ENCODE data around the gene ABCA1.
"Not testable (repeated sequence)": the region's sequence is repeated elsewhere in the genome, so short reads cannot be mapped to it uniquely, and the experiment has no call there.

ABCA1 gene

DNA sequence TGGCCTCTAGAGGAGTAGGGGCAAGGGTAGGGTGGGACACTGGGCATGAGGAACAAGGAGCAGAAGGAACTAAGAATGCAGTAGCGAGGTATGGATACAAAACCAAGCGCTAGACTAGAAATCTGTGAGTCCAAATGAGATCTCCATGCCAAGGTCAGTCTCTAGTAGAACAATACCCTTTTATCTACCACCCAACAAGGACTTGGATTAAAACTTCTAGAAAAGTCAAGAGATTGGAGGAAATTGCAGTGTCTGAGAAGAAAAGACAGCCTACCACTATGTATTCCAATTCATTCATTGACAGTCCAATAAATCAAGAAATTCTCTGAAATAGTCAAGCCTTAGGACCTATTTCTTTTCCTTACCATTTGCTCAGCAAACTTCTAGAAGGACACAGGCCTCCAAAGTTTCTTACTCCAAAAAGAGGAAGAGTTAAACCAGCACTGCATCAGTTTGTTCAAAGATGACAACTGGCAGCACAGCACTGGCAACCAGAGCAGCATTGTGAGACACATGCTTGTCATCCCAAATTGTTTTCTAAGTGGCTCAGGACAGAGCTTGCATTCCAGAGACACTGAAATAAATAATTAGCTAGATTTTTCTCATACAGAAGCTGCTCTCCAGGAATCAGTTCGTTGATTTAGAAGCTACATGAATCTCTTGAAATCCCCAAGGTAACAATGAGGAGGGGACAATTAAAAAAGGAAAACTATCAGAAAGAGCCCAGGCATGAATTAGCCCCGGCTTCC, 22.6 kb downstream of the ABCA1 start:
- no peak for DNase-seq

- DNase-seq: no peak
Observed at GRCh38 chr9:104903609-104904008, 24.3 kb downstream of the ABCA1 start.

DNA sequence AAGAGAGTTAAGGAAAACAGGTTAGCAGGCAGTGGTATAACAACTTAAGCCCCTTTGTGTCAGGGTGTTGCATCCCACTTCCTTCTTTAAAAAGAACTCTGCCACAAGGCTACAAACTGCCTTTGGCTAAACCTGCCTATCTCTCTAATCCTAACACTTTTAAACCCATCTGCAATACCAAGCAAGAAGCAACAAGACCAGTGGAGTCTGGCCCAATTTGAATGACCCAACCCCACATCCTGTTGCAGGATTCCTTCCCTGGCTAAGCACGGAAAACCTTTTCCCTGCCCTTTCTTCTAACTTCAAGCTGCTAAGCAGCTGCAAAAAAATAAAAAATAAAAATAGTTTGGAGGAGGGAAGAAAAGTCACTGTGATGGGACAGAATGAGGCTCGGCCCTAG, 27.1 kb downstream of the ABCA1 start:
- DNase-seq: no peak

GRCh38 chr9:104900324-104900723, 27.6 kb downstream of the ABCA1 start:
- DNase-seq: no peak

DNA sequence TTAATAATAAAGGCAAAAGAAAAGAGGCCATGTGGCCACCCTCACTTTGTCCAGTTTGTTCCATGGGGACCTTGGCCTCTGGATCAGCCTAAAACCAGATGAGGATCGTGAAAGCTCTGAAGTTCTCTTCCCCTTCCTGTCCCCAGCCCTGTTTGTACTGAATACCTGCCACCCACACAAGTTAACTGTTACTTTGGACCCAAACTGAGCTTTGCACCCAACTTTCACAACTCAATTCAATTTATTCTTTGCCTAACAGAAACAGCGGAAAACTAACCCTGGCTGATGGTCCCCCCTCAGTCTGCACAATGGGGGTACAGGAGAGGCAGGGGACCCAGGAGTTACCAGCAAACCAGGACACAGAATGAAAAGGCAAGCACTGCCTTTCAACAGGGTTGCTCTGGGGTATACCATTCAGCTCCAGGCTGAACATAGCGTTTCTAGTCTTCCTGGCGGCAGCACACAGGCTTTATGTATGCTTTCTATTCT, 28.2 kb downstream of the ABCA1 start:
- no peak for DNase-seq

DNA sequence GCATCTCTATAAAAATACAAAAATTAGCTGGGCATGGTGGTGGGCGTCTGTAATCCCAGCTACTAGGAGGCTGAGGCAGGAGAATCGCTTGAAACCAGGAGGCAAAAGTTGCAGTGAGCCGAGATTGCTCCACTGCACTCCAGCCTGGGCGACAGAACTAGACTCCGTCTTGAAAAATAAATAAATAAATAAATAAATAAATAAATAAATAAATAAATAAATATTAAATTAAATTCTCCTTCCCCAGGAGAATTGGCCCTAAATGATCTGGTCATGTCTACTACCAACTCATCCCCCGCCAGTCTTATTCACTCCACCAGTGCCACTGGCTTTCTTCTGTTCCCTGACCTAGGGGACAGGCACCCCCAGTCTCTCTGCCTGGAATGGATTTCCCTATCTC, 29.6 kb downstream of the ABCA1 start:
- DNase-seq: not testable (repeated sequence)

DNA sequence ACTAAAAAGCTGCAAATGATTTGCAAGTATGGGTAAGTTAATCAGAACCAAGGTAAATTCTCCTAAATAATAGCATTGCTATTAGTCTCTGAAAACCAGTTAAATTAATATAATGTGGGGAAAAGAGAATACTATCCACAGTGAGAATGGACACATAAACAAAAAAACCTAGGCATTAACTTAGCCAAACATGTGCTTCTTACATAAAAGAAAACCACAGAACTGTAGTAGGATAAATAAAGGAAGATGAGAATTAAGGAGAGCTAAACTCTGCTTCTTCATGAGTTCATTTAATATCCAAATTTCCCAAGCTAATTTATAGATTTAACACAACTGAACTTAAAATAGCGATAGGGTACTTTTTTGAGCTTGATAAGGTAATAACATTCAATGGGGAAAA, 31.8 kb downstream of the ABCA1 start:
- no peak for DNase-seq

DNA sequence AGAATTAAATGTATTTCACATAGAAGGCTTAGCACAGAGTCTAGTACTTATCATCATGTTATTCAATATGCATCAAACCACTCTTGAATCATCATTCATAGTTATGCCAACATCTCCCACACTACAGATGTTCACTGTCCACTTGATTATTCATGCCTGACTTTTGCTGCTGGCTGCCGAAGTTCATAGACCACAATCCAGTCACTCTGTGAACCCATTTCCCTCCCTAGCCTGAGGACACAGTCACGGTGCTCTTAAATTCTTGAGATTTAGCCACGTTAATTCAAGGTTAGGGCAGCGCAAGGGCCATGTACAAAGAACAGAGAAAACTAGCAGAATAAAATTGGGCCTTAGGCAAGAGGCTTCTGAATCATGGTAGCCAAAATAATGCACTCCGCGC, 32.4 kb downstream of the ABCA1 start:
- no peak for DNase-seq

DNA sequence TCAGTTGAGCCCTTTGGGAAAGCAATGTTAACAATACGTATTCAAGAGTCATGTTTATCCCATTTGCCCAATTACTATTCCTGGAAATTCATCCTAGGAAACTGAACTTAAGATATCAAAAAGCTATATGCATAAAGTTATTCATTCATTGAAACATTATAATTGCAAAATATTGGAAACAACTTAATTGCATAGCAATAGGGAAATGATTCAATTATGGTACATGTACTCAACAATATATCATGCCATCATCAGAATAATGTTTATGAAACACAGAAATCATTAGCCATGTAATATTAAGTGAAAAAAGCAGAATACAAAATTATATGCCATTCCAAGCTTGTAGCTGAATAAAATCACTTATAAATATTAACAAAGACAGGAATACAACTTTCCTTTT, 35.3 kb downstream of the ABCA1 start:
- no peak for DNase-seq

DNA sequence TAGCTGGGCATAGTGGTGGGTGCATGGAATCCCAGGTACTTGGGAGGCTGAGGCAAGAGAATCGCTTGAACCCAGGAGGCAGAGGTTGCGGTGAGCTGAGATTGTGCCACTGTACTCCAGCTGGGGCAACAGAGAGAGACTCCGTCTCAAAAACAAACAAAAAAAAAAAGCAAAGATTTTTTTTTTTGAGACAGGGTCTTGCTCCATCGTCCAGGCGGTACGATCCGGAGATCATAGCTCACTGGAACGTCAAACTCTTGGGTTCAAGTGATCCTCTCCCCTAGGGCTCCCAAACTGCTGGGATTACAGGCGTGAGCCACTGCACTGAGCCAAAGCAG, 37.6 kb downstream of the ABCA1 start:
- no peak for DNase-seq

DNA sequence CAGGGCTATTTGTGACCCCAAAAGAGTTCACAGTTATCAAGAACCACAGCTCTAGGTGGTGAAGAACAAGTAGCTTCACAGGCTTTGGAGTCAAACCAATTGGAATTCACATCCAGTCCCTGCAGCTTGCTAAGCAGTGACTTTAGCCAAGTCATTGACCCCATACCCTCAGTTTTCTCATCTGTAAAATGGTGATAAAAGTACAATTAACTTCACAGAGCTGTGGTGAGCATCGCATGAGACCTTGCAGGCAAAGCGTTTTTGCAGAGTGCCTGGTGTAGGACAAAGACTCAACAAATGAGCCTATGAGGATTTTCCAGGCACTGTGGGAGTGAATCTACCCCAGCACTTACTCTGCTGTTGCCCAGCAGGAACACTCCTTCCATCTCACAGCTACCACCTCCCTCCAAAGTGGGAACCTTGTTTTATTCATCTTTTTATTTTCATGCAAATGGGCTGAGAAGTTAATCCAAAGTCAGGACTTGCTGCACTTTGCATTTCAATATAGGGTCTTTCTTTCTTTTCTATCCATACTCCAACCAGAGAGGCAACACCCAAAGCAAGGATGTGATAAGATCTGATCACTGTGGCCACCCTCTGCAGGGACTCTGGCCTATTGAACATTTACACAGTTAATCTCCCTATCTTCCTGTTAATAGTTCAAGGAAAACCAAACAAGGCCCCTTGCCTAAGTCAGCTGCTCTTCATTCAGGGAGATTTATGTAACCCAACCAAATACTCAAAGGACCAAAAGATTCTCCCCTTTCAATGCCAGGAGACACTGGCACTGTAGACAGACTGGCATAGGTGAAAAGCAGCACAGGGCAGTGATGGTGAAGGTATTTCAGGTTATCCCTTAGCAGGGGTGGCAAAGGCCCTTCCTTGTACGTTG, 41.9 kb downstream of the ABCA1 start:
- no peak for DNase-seq

DNA sequence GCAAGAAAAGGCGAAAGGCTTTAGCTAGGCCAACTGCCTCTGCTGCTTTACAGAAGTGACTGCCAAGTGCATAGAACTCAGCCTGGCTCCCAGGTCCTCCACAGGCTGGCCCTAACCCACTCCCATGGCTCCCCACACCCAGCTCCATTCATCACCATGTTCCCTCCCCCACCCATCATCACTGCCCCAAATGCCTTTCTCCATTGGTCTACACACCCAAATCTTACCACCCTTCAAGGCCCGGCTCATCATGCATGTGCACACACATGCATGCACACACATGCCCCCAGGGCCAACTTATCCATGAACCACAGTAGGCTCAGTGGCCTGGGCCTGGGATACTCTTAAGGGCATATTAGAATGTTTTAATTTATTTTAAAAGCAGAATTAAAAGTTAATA, 44.8 kb downstream of the ABCA1 start:
- no peak for DNase-seq

- DNase-seq: peak; percentile 44
Observed at GRCh38 chr9:104882566-104882965, 45.4 kb downstream of the ABCA1 start.

GRCh38 chr9:104882086-104882485, 45.9 kb downstream of the ABCA1 start:
- peak; percentile 6 for DNase-seq

DNA sequence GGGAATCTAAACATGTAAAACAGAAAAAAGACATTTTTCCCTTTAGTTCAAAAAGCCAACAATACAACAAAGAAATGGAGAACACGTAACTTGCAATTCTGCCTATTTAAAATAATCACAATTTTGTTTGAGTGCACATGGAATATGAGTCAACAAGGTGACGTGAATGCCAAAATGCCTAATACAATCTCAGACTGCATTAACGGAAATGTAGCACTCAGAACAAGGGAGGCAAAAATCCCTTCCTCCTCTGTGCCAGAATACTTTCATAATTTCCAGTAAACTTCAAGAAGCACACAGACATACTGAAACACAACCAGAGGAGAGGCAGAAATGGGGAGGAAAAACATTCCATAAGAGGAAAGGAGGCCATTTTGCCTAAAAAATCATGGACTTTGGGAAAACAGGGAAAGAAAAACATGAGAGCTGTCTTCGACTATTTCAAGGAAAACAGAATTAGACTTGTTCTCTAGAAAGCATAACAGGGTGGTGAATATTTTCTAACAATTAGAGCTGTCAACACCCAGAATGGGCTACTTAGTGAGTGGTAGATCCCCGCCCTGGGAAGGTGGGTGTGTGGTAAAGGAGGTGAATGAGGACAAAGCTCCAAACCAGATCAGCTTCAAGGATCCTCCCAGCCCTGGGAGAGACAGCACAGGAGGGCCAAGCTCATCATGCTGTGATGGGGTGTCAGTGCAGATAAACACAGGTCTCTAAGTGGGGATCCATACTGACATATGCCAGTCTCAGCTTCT, 48.2 kb downstream of the ABCA1 start:
- no peak for DNase-seq

- no peak for DNase-seq
Observed at GRCh38 chr9:104876587-104876986, 51.4 kb downstream of the ABCA1 start.

DNA sequence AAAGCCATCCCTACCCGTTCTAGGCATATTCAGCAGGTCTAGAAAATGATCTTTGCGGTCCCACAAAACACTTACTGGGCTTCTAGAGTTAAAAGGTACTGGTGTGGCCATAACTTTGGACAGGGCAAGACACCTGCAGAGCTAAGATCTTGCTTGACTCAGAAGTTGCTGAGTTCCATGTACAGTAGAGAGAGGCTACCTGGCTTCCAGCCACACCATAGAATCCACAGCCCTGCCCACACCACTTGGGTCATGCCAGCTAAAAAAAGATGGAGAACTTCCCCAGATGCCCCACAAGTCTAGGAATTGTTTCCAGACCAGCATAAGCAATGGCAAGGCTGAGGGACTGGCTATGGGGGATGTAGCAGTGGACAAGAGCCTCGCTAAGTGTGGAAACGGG, 52.1 kb downstream of the ABCA1 start:
- DNase-seq: no peak

DNA sequence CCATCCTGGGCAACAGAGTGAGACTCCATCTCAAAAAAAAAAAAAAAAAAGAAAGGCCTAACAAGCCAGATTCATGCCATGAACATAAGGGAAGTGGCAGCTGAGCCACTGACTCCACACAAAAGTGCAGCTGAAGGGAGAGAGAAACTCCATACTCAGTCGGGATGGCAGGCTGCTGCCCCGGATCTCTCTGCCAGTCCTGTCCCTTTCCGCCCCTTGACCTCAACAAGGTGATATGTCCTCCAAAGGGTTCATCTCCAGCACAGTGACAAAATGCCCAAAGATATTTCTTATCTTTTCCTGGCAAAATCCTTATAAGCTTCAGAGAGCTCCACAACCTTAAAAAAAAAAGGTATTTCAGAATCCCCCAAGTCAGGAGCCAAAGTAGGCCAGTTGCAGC, 52.6 kb downstream of the ABCA1 start:
- DNase-seq: no peak

GRCh38 chr9:104873489-104873850, 54.5 kb downstream of the ABCA1 start:
- DNase-seq: no peak

DNA sequence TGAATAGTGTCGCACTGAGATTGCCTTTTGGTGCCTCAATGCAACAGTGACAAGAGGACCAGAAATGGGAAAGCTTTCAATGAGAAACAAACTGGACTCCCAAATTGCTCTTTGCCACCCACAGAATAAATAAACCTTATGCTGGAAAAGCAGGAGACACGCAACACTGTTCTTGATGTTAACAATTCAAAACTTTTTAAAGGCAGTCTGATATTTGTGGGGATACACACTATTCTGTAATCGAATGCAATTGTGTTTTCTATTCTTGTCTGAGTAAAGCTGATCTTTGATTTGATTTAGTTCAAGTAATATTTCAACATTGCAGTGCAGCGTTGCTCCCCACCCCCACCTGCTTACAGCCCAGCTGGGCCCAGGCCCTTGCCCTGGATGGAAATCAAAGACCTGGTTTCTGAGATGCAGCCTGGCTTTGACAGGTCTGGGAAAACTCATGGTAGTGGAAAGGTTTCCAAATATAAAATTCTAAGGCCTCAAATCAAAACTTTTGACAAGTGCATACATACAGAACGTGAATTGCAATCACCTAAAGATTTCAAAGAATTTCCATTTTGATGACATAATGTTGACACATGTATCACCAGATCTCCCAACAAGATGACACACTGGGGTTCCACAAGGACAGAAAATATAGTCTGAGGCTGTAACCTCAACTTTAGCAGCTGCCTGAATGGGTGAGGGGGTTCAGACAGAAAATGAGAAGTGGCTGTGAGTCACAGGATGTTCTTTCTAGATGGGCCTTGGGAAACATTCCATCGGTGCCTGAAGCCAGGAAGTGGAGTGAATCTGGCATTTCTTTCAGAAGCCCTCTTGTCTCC, 55.1 kb downstream of the ABCA1 start:
- DNase-seq: no peak

GRCh38 chr9:104871961-104872527, 55.9 kb downstream of the ABCA1 start:
- DNase-seq: no peak

DNA sequence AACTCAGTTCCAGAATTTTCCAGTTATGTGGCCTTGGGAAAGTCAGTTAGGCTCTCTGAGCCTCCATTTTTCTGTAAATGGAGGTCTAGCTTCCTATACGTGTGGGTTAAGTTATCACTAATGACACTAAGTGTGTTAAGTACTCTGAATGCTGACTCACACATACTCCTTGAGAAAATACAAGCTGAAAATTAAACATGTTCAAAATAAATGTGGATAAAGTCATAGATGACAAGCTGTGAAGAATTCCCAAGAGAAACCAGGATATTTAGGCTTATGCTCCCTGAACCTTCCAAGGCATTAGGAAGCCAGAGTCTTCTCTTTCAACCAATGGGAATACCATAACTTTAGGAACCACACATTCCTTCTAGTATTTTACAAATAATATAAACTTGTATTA, 58.1 kb downstream of the ABCA1 start:
- DNase-seq: no peak
